HG03108 (cell line): Measurements from ENCODE around the gene ABCA3.
"Not testable (repeated sequence)": the region's sequence is repeated elsewhere in the genome, so short reads cannot be mapped to it uniquely, and the experiment has no call there.

Experiments used
- ATAC-seq: cut with Tn5 transposase; IDR thresholded peaks from one replicate; pipeline ENCODE4 v1.9.1; 2021; ENCODE audit warnings: moderate library complexity; ENCODE audit not compliant: unreplicated experiment

ABCA3 gene

GRCh38 chr16:2282866-2283555, 57.5 kb downstream of the ABCA3 start:
- no peak for ATAC-seq

- ATAC-seq, result no peak
Observed at GRCh38 chr16:2282262-2282661, 58.3 kb downstream of the ABCA3 start.

GRCh38 chr16:2280981-2281542, 59.5 kb downstream of the ABCA3 start:
- no peak for ATAC-seq

- ATAC-seq, result no peak
Observed at GRCh38 chr16:2280461-2280860, 60.1 kb downstream of the ABCA3 start.

GRCh38 chr16:2278956-2279800, 61.4 kb downstream of the ABCA3 start:
- ATAC-seq, result no peak

- ATAC-seq, result no peak
Observed at GRCh38 chr16:2278272-2278608, 62.3 kb downstream of the ABCA3 start.

- ATAC-seq, result no peak
Observed at GRCh38 chr16:2277466-2278271, 62.9 kb downstream of the ABCA3 start.

GRCh38 chr16:2276368-2277195, 63.9 kb downstream of the ABCA3 start:
- no peak for ATAC-seq

- ATAC-seq, result no peak
Observed at GRCh38 chr16:2275476-2276367, 64.8 kb downstream of the ABCA3 start.

- ATAC-seq, result no peak
Observed at GRCh38 chr16:2273931-2274330, 66.6 kb downstream of the ABCA3 start.

GRCh38 chr16:2273484-2273883, 67.0 kb downstream of the ABCA3 start:
- ATAC-seq, result no peak

- no peak for ATAC-seq
Observed at GRCh38 chr16:2271848-2272461, 68.6 kb downstream of the ABCA3 start.

GRCh38 chr16:2270588-2271470, 69.7 kb downstream of the ABCA3 start:
- ATAC-seq, result no peak

- ATAC-seq, result no peak
Observed at GRCh38 chr16:2270070-2270462, 70.5 kb downstream of the ABCA3 start.

GRCh38 chr16:2267913-2268666, 72.4 kb downstream of the ABCA3 start, which contains the start of gene RNPS1:
RNPS1 (minus strand) TSS chr16:2268126; CDS start chr16:2264643, 3,483 bp downstream.
- ATAC-seq, result peak; percentile 71

- peak; percentile 44 for ATAC-seq
Observed at GRCh38 chr16:2267505-2267912, 73.0 kb downstream of the ABCA3 start.

- not testable (repeated sequence) for ATAC-seq
Observed at GRCh38 chr16:2266887-2267286, 73.6 kb downstream of the ABCA3 start.
